HG03558 (cell line): ENCODE results near the gene MTG2.
"Not testable (repeated sequence)": the region's sequence is repeated elsewhere in the genome, so short reads cannot be mapped to it uniquely, and the experiment has no call there.

Source experiments
- ATAC-seq: cut with Tn5 transposase; IDR thresholded peaks from one replicate; pipeline ENCODE4 v1.9.1; 2021; ENCODE audit warnings: moderate number of reproducible peaks; ENCODE audit not compliant: unreplicated experiment; ENCODE audit errors: extremely low read depth

Gene MTG2

DNA sequence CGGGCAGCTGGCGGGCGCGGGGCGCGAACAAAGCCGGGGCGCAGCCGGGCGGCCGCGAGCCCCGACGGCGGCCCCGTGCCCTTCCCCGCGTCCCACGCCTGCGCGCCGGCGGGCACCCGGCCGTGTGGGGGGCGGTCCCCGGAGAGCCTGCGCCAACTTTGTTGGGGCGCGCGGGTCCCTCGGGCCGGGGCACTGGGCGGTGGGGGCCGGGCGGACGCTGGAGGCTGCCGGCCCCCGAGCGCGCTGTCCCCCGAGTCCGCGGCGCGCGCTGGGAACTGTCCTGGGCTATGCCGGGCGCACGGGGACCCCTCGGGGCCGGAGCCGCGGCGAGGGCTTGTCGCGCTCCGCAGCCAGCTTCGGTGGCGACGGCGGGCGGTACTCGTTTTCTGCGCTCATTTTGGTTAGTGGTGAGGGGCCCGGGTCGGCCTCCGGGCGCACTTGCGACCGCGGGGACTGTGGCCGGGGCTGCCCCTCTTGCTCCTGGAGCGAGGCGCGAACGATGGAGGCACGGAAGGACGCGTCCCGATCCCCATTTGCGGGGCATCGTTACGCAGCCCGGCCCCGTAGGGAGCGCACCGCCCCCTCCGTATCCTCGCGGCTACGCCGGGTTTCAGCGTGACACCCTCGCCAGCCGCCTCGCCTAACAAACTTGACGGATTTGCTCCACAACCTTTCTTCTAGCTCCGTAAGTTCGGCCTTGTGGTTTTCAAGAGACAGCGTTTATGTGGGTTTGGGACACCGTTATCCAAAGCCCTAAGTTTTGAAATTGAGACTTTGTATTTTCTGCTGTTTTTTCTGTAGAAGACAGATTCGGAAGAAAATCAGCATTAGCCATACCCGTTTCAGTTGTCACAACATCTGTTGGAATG, 38.6 kb upstream of the MTG2 start:
- no peak for ATAC-seq

DNA sequence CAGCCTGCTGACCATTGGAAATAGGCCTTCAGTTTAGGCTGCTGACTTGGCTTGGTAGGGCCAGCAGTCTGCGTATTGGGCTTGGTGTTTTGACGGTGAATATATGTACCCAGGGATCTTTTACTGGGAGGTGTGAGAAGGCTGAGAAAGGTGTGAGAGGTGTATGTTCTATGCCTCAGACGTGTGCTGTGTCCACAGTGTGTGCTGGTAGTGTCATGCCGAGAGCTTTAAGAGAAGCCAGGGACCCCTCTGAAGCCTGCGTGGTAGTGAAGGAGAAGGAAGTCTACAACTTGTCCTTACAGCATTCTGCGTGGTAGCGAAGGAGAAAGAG, 37.2 kb upstream of the MTG2 start:
- ATAC-seq: no peak

DNA sequence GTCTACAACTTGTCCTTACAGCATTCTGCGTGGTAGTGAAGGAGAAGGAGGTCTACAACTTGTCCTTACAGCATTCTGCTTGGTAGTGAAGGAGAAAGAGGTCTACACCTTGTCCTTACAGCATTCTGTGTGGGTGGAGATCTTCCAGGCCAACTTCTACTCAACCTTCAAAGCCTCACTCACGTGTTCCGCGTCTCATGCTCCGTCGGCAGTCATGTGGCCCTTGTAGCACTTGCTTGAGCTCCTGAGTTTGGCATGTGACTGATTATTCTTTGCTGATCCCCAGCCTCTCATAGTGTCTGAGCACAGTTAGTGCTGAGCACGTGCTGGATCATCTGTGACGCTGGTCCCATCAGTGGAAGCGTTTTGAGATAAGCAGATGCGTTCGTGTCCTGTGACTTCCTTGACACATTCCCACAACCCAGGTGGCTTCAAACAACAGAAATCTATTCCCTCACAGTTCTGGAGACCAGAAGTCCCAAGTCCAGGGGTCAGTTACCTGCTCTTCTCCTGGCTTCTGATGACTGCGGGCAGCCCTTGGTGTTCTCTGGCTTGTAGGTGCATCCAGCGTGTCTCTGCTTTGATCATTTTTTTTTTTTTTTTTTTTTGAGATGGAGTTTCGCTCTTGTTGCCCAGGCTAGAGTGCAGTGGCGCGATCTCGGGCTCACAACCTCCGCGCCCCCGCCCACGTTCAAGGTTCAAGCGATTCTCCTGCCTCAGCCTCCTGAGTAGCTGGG, 36.6 kb upstream of the MTG2 start:
- no peak for ATAC-seq

DNA sequence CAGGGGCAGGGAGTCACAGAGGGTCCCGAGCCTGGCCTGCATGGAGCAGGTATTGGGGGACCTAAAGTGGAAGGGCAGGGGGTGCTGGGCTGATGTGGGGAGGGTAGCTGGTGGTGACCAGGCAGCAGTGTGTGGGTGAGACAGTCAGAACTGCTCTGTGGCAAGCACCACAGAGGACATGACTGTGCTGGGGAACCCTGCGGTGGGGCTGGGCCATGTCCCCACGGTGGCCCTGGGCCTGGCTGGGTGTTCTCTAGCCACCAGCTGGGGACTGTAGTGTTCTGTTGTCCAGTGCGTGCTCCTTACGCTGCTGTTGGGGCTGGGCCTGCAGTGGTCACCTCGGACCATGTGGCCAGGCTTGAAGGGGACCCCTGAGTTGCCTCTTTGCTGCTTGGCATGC, 35.7 kb upstream of the MTG2 start:
- no peak for ATAC-seq

DNA sequence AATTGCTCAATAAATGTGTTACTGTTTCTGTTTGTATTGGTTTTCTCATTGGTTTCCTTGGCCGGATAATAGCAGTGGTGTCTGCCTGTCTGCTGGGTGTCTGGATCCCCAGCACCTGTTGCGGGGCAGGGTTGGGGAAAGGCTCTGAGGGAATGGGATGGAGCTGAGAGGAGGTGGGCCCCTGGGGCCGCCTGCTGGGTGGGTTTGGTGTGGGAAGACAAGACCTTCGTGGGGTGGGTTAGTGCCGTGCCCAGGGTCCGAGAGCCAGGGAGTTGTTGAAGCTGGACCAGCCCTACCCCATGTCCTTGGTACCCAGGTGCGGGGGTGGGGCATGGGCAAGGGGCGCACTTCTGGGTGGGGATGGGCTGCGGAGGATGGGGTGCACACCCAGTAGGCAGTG, 35.3 kb upstream of the MTG2 start:
- ATAC-seq: no peak

DNA sequence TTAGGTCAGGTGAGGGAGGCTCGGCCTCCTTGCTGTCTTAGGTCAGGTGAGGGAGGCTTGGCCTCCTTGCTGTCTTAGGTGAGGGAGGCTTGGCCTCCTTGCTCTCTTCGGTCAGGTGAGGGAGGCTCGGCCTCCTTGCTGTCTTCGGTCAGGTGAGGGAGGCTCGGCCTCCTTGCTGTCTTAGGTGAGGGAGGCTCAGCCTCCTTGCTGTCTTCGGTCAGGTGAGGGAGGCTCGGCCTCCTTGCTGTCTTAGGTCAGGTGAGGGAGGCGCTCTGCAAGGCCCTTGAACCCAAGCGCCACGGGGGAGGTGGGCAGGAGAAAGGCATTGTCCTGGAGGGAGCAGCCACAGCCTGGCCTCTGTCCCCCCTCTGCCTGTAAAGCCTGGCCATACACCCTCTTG, 34.4 kb upstream of the MTG2 start:
- not testable (repeated sequence) for ATAC-seq

DNA sequence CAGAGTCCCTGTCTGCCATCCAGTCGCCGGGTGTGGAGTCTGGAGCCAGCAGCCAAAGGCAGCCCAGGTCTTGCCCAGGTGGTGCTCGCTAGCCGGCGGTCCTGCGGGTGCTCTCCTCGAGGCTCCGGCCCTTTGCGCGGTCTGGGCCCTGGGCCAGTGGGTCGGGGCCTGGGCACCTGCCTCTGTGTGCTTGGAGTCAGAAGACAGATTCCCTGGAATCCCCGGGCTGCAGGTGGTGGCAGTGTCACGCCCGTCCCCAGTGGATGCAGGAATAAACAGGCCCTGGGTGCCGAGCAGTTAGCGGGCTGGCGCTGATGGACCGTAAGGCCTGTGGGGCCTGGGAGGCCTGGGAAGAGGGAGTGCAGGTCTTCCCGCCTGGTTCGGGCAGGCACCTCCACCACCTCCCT, 33.9 kb upstream of the MTG2 start:
- no peak for ATAC-seq

DNA sequence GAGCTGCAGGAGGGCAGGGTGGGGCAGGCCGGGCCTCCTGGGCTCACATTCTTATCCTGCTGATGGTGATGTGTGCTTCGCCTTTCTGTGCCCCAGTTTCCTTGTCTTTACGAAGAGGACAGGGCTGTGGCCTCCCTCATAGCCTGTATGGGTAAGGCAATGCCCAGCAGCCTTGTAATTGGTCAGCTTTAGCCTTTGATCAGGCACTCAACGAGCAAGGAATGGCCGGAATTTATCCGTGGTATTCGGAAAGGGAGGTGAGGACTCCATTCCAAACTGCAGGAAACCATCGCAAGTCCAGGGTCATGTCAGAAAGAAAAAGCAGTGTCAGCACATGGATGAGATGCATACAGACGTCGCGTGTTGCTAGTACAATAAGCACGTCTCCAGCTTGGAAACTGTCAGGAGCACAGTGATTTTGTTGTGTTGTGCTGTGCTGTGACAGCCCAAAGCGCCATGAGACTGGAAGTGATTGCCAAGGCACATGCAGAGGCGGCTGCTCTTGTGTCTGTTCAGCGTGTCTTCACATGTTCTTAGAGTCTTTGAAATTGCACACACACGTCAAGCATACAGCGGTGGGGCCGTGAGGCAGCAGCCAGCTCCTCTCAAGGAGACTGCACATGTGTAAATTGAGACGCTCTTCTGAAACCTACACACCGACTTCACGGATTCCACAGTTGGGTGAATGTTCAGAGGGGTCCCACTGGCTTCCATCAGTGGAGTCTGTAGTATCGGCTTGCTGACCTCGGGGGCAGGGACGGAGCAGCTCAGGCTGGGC, 33.1 kb upstream of the MTG2 start:
- no peak for ATAC-seq

DNA sequence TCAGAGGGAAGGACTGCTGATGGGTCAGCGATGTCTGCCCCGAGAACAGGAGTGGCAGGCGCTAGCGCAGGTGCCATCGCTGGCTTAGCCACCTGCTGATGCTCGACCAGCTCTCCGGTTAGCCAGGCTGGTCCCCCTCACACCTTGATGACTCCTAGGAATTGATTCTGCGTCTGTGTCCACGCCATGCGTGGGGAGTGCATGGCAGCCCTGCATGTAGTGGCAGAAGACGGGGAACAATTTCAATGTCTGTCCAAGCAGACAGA, 32.6 kb upstream of the MTG2 start:
- ATAC-seq: no peak

DNA sequence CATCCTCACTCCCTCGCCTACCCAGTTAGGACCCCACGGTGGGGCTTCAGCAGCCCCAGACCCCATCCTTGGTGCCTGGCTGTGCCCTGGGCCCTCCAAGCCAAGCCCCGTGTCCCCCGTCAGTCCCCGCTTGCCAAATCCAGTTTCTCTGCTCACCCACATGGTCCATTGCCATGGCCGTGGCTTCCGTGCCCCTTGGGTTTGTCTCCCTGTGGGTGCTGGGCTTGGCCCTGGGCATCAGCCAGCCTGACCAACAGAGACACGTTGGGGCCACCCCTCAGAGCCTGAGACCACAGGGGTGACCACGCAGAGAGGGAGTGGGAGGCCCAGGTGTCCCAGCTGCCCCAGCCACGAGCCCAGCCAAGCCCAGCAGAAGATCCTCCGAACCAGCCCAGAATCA, 31.6 kb upstream of the MTG2 start:
- no peak for ATAC-seq

DNA sequence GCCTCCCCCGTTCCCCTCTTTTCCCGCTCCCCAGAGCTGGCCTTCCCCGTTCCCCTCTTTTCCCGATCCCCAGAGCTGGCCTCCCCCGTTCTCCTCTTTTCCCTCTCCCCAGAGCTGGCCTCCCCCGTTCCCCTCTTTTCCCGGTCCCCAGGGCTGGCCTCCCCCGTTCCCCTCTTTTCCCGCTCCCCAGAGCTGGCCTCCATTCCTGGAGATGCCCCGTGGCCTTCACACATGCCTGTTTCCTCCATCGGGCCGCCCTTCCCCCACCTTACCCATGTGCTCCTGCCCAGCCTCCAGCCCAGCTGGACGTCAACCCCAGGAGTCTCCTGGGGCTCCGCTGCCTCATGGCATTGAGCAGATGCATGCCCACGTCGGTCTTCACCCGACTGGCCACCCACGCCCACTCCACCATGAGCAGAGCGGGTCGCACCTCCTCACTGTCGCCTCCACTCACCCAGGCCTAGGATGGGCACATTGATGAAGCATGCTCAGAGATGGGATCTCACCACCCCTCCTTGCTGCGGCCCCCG, 30.9 kb upstream of the MTG2 start:
- ATAC-seq: no peak

DNA sequence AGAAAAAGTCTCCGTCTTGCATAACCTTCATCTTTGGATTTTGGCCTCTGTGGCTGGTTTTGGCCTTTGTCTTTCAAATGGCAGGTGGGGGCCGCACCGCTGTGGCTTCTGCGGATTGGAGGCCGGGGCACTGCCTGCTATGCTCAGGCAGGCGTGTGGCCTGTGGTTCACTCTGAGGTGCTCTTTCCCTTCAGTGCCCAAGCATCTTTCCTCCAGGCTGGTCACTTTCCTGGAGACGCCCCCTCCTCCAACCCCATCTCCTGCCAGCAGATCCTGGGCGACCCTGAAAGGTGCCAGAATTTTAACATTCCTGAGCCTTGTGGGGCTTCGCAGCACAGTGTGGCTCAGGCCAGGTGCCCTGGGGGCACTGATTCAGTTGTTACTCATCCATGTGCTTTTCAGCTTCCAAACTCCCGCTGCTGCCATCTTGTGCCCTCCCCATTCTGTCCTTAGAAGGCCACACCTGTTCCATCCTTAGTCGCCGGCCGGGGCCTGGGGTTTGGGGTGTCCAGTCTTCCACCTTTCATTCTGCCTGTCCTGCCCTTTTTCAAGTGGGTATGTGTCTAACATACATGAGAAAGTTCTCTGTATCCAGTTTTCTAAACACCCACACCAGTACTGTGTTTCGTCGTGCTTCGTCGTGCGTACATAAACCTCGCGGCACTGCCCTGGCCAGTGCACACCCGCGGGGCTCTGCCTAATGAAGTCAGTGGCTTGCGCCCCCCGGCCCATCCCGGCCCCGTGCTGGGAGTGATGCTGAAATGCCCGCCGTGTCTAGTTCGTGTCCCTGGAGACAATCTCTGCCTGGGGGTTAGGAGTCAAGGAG, 27.2 kb upstream of the MTG2 start:
- ATAC-seq: no peak

DNA sequence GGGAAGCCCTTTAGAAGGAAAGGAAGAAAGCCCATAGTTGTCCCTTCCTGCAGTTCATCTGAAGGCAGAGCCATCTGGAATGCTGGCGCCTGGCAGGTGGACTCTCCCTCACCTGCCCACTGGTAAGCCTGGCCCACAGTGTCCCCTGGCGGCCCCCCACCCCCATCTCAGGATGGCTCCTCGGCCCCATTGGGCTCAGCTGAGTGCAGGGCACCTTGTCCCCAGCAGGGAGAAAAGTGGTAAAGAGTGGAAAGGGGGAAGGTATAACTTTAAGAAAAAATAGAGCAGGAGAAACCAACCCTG, 26.6 kb upstream of the MTG2 start:
- no peak for ATAC-seq

DNA sequence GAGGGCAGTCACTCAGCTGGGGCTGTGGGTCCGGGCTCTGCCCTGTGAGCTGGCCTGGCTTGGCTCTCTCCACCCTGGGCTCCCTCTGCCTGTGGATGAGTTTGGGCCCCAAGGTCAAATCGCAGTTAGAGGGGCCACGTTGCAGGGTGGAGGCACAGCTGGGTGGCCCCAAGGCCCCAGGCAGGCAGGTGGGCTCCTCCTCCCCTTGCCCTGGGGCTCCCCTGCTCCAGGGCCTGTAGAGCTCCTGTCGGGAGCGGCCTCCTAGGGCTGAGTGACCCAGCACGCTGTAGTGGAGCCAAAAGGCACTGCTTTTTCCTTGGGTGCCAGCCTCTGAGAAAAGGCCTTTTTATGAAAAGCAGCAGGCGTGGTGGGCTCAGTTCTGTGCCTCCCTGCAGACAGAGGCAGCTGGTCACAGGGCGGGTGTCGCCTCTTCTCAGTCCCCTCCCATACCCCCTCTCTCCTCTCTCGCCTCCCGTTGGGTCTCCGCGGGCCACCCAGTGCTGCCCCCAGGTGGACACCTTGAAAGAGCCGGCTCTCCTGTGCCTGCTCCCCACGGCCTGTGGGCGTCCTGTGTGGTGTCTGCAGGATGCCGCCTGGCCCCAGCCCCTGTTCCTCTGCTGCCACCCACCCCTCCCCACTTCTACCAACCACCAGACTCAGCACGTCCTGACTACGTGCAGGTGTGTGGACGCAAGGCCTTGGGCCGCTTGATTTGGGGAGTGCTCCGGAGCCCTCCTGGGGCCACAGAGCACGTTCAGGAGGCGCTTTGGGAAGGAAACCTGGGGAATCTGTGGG, 26.0 kb upstream of the MTG2 start:
- ATAC-seq: no peak

DNA sequence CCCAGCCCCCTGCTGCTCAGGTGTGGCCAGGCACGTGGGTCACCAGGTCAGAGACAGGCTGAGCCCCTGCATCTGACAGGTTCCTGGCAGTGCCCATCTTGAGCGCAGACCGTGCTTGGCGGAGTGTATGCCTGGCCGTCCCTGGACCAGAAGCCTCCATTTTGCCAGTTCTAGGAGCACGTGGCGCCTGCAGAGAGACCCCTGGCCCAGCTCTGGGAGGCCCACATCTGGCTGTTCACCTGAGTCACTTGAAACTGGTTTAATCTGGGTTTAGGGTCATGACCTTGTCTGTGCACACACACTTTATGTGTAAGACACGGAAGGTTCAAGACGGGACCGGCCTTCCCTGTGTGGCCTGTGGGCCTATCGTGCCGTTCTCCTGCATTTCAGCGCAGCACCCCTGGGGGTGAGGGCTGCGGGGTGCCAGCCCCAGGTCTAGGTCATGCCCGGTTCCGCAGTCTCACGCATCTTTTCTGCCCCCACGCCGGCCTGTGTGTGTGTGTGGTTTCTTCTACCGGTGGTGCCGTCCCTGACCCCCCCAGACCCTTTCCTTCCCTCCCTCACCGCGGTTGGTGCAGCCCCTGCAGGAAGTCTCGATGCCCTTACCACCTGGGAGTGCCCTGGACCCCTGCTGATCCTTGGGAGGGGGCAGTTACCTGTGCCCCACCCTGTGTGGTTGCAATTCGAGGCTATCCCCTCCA, 25.3 kb upstream of the MTG2 start:
- ATAC-seq: no peak

DNA sequence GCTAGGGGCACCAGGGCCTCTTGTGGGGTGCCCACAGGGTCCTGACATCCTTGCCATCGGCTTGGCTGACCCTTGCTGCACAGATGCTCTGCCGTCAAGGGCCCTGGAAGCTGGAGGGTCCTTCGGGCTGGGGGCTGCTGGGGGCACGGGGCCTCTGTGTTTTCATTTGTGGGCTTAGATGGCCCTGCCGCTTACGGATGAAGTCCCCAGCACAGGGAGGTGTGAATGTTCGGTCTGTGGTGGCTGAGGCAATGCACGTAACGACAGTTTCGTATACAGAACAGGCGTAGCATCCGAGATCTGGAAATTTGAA, 24.8 kb upstream of the MTG2 start:
- no peak for ATAC-seq

DNA sequence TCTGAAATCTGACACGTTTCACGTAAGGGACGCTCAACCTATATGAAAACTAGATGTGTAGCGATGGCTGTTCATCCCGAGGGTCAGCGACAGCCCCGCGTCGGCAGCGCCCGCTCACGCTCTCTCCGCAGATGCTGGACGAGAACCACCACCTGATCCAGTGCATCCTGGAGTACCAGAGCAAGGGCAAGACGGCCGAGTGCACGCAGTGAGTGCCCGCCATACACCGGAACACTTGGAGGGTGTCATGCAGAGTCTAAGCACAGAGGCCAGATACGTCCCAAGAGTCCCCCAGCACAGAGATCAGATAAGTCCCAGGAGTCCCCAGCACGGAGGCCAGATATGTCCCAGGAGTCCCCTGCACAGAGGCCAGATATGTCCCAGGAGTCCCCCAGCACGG, 24.3 kb upstream of the MTG2 start:
- ATAC-seq: no peak

DNA sequence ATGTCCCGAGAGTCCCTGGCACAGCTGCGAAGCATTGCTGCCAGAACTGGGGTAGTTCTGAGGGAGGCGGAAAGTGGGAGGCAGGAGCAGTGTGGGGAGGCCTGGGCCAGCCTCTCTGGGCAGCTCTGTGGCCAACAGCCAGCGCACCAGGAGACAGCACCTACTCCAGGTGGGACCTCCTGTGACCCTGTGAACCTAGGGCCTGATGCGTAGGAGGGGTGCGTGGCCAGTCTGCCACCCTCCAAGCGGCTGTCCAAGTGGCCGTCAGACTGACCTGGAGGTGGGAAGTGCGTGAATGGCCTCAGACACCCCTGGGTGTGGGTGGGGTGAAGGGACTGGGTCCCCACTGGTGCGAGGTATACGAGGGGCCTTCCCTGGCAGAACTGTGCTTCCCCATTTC, 23.8 kb upstream of the MTG2 start:
- no peak for ATAC-seq

DNA sequence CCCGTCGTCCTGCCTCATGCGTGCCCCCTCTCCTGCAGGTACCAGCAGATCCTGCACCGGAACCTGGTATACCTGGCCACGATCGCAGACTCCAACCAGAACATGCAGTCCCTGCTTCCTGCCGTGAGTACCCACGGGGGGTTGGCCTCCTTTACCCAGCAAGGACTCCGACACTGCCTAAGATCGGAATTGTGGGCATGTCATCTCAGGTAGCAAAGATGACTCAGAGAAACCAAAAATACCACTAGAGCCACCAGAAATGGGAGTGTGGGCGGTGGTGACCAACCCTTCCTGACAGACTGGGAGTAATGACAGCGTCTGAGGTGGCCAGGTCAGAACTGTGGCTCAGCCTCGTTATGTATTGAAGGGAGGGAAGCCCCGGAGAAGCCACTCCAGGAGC, 23.0 kb upstream of the MTG2 start:
- no peak for ATAC-seq
